Skeletal muscle tissue (tissue), 4 donors: Measurements from ENCODE around the gene C3orf18. TPM values are rescaled to one million over a fixed set of nuclear protein-coding genes. Genes with fewer than 3 reads are reported as not detected.

ENCODE experiments used
- H3K27ac ChIP-seq: one replicate; pipeline ENCODE4 v1.7.0; 2013; ENCODE audit warnings: mild to moderate bottlenecking, low read depth, low read length, inconsistent platforms
- H3K27me3 ChIP-seq, 3 donors: one replicate each; pipeline ENCODE4 v1.7.0; 2013; ENCODE audit warnings: low read length in 3 of 3; ENCODE audit not compliant: control insufficient read depth in 3 of 3, insufficient read depth in 3 of 3
- H3K36me3 ChIP-seq, 3 donors: one replicate each; pipeline ENCODE4 v1.7.0; 2013; ENCODE audit warnings: low read length in 3 of 3; ENCODE audit not compliant: control insufficient read depth in 3 of 3, insufficient read depth in 3 of 3
- H3K4me1 ChIP-seq, 3 donors: one replicate each; pipeline ENCODE4 v1.7.0; 2013; ENCODE audit warnings: low read length in 3 of 3, mild to moderate bottlenecking in 3 of 3; ENCODE audit not compliant: control insufficient read depth in 3 of 3, insufficient read depth in 3 of 3
- H3K4me3 ChIP-seq, 3 donors: one replicate each; pipeline ENCODE4 v1.7.0; 2013; ENCODE audit warnings: low read length in 3 of 3
- H3K9ac ChIP-seq, 3 donors: one replicate each; pipeline ENCODE4 v1.7.0; 2013; ENCODE audit warnings: low read length in 3 of 3, mild to moderate bottlenecking in 3 of 3, moderate library complexity in 2 of 3, low read depth in 1 of 3
- H3K9me3 ChIP-seq, 3 donors: one replicate each; pipeline ENCODE4 v1.7.0; 2013; ENCODE audit warnings: low read length in 3 of 3; ENCODE audit not compliant: control insufficient read depth in 3 of 3
- total RNA-seq: library from RNA; depleted of rRNA; stranded (reverse); fragments of >200 nt; gene quantifications from one replicate; pipeline ENCODE4 v1.2.3, GENCODE V29; 2014
- donor health status: Osteomylitis.

C3orf18 gene
- total RNA-seq, 1 donor from 2014 or later: 11.5 TPM

DNA sequence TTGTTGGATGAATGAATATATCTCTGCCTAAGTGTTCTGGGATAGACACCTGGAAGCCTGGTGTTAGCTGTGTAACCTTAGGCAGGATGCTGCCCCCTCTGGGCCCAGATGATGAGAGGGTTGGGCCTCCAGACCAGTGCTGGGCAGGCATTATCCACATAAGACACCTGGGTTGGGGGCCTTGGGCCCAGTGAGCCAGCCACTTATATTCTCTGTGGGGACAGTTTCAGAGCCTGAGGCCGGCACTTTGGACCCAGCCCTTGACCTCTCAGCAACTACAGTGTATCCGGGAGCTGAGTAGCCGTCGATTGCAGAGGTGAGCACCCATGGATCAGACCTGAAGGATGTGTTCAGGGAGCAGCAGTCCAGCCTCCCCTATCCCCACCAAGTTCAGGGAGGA, 3.9 kb upstream of the C3orf18 start:
- Histone ChIP-seq H3K27ac (no peak overlapping the region), H3K36me3 (peaks cover 4 to 13% (median 11%) of the 10 kb centered on the region in 3 donors), H3K4me3 (no peak overlapping the region), H3K9ac (no peak overlapping the region), H3K27me3 (no peaks in the 10 kb centered on the region), H3K4me1 (peaks cover 32 to 59% (median 37%) of the 10 kb centered on the region in 3 donors), H3K9me3 (no peaks in the 10 kb centered on the region)

DNA sequence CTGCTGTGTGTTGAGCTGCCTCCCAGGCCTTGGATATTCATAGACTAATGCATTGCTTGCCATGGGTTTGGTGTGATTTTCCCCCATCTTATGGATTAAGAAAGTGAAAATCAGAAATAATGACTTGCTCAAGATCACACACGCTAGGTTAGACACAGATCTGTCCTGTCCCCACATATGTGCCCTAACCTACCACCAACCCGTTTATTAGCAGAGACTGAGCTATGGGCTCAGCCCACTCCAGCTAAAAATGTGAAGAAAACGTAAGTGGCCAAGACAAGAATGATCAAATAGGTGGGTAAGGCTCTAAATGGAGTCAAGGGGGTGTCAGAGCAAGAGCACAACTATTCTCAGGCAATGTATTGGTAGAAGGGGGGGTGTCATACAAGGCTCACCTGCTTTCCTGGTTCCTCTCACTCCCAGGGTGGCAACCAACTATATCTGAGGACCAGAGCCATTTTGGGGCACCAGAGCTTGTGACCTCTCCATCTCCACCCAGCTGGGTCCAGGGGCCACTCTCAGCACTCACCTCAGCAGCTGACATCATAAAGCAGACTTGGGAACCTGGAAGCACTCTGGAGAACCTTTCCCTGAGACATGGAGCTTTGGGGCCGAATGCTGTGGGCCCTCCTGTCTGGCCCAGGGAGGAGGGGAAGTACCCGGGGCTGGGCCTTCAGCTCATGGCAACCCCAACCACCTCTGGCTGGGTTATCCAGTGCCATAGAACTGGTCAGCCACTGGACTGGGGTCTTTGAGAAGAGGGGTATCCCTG, 3.1 kb upstream of the C3orf18 start:
- Histone ChIP-seq H3K27me3 (no peaks in the 10 kb centered on the region), H3K27ac (no peak overlapping the region), H3K9me3 (no peaks in the 10 kb centered on the region), H3K4me3 (peak overlapping the region in 2 of 3 donors; percentile 17 to 100), H3K4me1 (peaks cover 36 to 62% (median 40%) of the 10 kb centered on the region in 3 donors), H3K36me3 (peaks cover 3 to 13% (median 11%) of the 10 kb centered on the region in 3 donors), H3K9ac (peak overlapping the region in 2 of 3 donors; percentile 94 to 95)

DNA sequence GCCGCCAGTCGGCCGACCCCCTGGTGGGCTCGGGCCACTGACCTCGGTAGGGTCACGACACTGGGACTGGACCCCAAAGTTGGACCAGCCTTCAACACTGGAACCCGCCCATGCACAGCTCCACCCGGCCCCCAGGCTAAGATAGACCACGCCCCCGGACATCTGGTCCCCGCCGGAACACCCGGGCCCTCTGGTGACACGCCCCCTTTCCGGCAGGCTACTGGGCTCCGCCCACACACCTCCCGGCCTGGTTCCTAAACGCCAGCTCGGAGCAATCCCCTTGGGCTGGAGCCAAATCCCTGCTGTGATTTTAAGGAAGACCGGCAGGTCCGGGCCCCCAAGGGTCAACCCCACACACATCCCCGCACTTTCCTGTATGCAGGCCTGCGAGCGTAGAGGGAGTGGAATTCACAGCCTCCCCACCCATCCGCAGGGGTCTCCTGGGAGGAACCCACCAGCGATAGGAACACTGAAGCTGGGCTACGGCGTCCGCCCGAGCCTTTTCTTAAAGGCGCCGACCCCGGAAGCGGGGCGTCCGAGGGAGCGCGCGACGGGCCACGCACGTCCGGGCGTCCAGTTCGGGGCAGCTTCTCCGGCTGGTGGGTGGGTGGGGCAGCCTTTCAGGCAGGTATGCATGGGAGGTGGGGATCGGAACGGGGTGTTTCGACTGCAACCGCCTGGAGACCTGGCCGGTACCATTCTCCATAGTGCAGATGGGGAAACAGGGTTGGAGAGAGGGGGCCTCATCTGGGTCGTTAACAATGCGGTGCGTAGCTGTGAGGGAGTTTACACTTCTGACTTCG, 1.6 kb upstream of the C3orf18 start, which contains the start of gene HEMK1:
Gene HEMK1 (plus strand): TSS at position 576 of the 803 bp plus-strand sequence. CDS start 1,583 bp downstream, outside the sequence.
- Histone ChIP-seq H3K27ac (peak within 1 kb of the TSS; percentile 85), H3K36me3 (peaks cover 6 to 15% (median 10%) of the 10 kb centered on the region in 3 donors), H3K27me3 (no peaks in the 10 kb centered on the region), H3K9me3 (no peaks in the 10 kb centered on the region), H3K9ac (peak within 1 kb of the TSS; percentile 94 to 96 (median 95)), H3K4me3 (peak within 1 kb of the TSS; percentile 97 to 100 (median 99)), H3K4me1 (peaks cover 36 to 56% (median 40%) of the 10 kb centered on the region in 3 donors)

DNA sequence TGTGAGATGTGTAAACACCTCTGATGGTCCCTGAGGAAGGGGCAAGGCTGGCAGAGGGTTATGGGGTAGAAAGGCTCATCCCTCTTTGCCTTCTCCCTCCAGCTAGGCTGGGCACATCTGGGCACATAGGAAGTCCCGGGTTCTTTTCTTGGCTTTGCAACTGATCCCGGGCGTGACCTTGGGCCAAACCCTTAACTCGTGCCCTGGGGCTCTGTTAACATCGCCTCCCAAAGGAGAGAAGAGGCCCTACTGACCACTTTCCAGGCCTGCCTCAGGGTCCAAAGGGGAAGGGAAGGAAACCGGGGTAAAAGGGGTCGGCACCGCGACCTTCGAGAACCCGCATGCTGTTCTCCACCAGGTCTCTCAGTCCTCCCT, 549 bp downstream of the C3orf18 start:
- H3K9me3 ChIP-seq: no peaks in the 10 kb centered on the region
- no peaks in the 10 kb centered on the region for H3K27me3 ChIP-seq
- H3K9ac ChIP-seq: peak overlapping the region; percentile 72 to 96 (median 79)
- peaks cover 27 to 36% (median 29%) of the 10 kb centered on the region in 3 donors for H3K4me1 ChIP-seq
- peak overlapping the region; percentile 97 to 100 (median 99) for H3K4me3 ChIP-seq
- H3K36me3 ChIP-seq: peaks cover 0 to 8% (median 4%) of the 10 kb centered on the region in 3 donors
- H3K27ac ChIP-seq: peak overlapping the region; percentile 85

DNA sequence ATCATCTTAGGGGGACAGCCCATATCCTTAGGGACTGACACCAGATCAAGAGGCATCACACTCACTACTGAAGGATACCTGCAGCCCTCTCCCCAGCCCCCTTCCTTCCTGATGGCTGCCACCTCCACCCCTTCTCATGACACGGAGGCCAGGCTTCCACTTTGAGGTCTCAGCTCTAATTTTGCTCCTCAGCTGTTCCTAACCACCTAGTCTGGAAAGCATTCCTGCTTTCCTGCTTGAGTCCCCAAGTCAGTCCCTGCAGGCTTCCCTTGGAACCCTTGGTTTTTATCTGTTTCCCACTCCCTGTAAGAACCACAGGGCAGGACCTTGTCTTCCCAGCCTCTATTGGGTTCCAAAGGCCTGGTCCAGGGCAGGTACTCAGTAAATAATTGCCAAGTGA, 3.2 kb downstream of the C3orf18 start:
- H3K9me3 ChIP-seq: no peaks in the 10 kb centered on the region
- H3K4me1 ChIP-seq: peaks cover 18 to 21% (median 20%) of the 10 kb centered on the region in 3 donors
- no peaks in the 10 kb centered on the region for H3K27me3 ChIP-seq
- H3K4me3 ChIP-seq: no peak overlapping the region
- H3K9ac ChIP-seq: peak overlapping the region in 1 of 3 donors; percentile 16
- no peak overlapping the region for H3K27ac ChIP-seq
- peaks cover 4 to 14% (median 4%) of the 10 kb centered on the region in 3 donors for H3K36me3 ChIP-seq

DNA sequence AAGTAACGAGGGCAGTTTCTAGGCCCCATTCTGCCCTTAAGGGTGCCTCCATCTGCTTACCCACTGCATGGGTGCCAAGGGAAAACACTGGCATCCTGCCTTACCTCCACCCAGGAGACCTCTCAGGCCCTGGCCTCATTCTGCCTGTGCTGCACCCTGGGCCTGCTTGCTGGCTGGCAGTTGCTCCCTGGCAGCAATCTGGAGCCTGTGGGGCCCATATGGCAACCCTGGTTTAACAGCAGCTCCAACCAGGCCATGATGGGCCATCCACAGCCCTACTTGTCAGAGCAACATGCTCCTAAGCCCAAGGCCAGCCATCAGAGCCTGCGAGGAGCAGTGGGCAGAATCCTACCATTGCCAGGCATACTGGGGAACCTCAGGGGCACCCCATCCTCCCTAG, 3.7 kb downstream of the C3orf18 start:
- H3K27me3 ChIP-seq: no peaks in the 10 kb centered on the region
- no peaks in the 10 kb centered on the region for H3K9me3 ChIP-seq
- no peak overlapping the region for H3K27ac ChIP-seq
- H3K4me3 ChIP-seq: no peak overlapping the region
- peaks cover 4 to 14% (median 4%) of the 10 kb centered on the region in 3 donors for H3K36me3 ChIP-seq
- no peak overlapping the region for H3K9ac ChIP-seq
- H3K4me1 ChIP-seq: peaks cover 18 to 21% (median 20%) of the 10 kb centered on the region in 3 donors

DNA sequence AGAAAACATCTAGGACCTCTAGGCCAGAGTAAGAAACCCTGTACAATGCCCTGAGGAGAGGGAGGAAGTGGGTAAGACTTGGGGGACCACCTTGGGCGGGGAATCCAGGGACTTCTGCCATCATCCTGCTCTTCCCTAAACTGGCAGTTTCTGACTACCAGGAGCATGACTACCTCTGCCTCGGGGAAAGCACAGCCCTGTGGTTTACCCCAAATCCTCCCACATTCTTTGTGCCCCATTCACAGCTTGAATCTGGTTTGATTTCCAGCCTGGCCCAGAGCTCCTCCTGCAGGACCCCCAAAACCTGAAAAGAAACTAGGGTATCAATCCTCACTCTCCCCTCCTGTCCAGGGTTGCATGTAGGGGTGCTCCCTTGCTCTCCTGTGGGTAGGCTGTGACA, 4.7 kb downstream of the C3orf18 start:
- Histone ChIP-seq H3K9ac (no peak overlapping the region), H3K27ac (no peak overlapping the region), H3K27me3 (no peaks in the 10 kb centered on the region), H3K9me3 (no peaks in the 10 kb centered on the region), H3K4me1 (peaks cover 12 to 14% (median 14%) of the 10 kb centered on the region in 3 donors), H3K36me3 (peaks cover 4 to 17% (median 4%) of the 10 kb centered on the region in 3 donors), H3K4me3 (no peak overlapping the region)

DNA sequence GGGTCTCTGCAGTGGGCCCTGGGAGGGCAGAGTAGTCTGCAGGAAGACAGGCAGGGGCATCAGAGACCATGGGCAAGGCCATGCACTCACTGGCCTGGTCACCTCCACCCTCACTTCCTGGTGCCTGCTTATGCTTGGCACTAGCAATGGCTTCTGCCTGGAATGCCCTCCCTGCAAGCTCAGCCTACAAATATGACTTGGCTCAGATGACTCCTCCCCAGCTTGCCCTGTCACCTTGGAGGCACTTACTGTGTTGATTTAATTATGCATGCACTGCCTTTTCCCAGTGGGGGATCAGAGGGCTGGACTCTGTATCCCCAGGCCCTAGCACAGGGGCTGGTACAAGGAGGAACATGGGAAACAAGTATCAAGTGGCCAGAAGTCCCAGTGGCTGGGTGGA, 7.8 kb downstream of the C3orf18 start:
- Histone ChIP-seq H3K36me3 (peaks cover 4 to 12% (median 4%) of the 10 kb centered on the region in 3 donors), H3K27me3 (no peaks in the 10 kb centered on the region), H3K9ac (no peak overlapping the region), H3K4me3 (no peak overlapping the region), H3K27ac (no peak overlapping the region), H3K9me3 (no peaks in the 10 kb centered on the region), H3K4me1 (peaks cover 0 to 2% (median 0%) of the 10 kb centered on the region in 3 donors)

DNA sequence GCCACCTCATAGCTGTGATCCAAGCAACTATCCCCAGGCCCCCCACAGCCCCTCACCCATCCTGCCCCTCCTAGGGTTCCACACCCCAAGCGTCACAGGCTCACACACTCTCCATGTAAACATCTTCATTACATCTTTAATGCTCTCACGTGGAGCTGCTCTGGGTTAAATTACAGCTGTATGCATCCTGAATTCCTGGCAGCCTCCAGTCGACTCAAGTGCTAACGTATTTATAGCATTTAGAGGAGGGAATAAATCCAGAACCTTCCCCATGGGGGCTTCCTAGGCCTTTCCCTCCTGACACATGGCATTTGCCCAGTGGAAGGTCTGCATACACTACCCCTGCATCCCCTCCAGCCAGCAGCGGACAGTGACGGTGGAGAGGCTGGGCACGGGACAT, 9.6 kb downstream of the C3orf18 start:
- H3K27ac ChIP-seq: no peak overlapping the region
- peaks cover 0 to 3% (median 0%) of the 10 kb centered on the region in 3 donors for H3K27me3 ChIP-seq
- no peaks in the 10 kb centered on the region for H3K9me3 ChIP-seq
- H3K4me3 ChIP-seq: no peak overlapping the region
- H3K4me1 ChIP-seq: peaks cover 0 to 2% (median 0%) of the 10 kb centered on the region in 3 donors
- no peak overlapping the region for H3K9ac ChIP-seq
- H3K36me3 ChIP-seq: peaks cover 0 to 9% (median 4%) of the 10 kb centered on the region in 3 donors
